Stimulated activated CD8-positive, alpha-beta memory T cell treated with anti-CD3 and anti-CD28 coated beads, Interleukin-7, amount 100 ng/mL, for 1 hour (primary cell): ENCODE measurements around the gene MEIOSIN.
A peak's percentile ranks its signal among the peaks of the same experiment; 100 is the strongest.

Experiments used
- DNase-seq, 2 donors: peaks; one replicate each; pipeline ENCODE4 v3.0.0-alpha.2; 2020; ENCODE audit warnings: low read depth in 2 of 2

MEIOSIN gene

GRCh38 chr19:45764945-45765701 is 31.9 kb downstream of the MEIOSIN start:
- DNase-seq, result no peak

GRCh38 chr19:45765702-45766295 is 32.6 kb downstream of the MEIOSIN start:
- DNase-seq, result no peak

GRCh38 chr19:45766296-45766868 is 33.1 kb downstream of the MEIOSIN start:
- DNase-seq, result no peak

GRCh38 chr19:45766869-45767346 is 33.7 kb downstream of the MEIOSIN start:
- DNase-seq, result no peak

GRCh38 chr19:45767410-45767880 is 34.2 kb downstream of the MEIOSIN start:
- DNase-seq, result no peak

- no peak for DNase-seq
Measured at GRCh38 chr19:45767881-45768654, 34.8 kb downstream of the MEIOSIN start.

- DNase-seq, result no peak
Measured at GRCh38 chr19:45768655-45768983, 35.4 kb downstream of the MEIOSIN start.

GRCh38 chr19:45768984-45769782 is 35.9 kb downstream of the MEIOSIN start, which contains the start of gene SIX5:
SIX5 (minus strand) TSS chr19:45769252; CDS start chr19:45768844, 408 bp downstream.
- peak; percentile 82 to 86 for DNase-seq

- peak in 1 of 2 donors; percentile 29 for DNase-seq
Measured at GRCh38 chr19:45769821-45770191, 36.6 kb downstream of the MEIOSIN start.

- peak; percentile 79 to 82 for DNase-seq
Measured at GRCh38 chr19:45770192-45771101, 37.2 kb downstream of the MEIOSIN start.

GRCh38 chr19:45771311-45771933 is 38.2 kb downstream of the MEIOSIN start:
- DNase-seq, result no peak

GRCh38 chr19:45772130-45772840 is 39.0 kb downstream of the MEIOSIN start:
- no peak for DNase-seq

GRCh38 chr19:45772912-45773311 is 39.7 kb downstream of the MEIOSIN start:
- no peak for DNase-seq

GRCh38 chr19:45773384-45773783 is 40.1 kb downstream of the MEIOSIN start:
- DNase-seq, result no peak

GRCh38 chr19:45774765-45775164 is 41.5 kb downstream of the MEIOSIN start:
- no peak for DNase-seq

GRCh38 chr19:45777395-45777961 is 44.2 kb downstream of the MEIOSIN start:
- DNase-seq, result no peak

- no peak for DNase-seq
Measured at GRCh38 chr19:45778010-45778661, 44.9 kb downstream of the MEIOSIN start.
